BLaER1 treated with 17β-estradiol and CSF1 and Interleukin-3, amounts not matched to agents 10 nM and 100 nM (cell line): ENCODE data around the gene STAT3.
"Not testable (repeated sequence)": the region's sequence is repeated elsewhere in the genome, so short reads cannot be mapped to it uniquely, and the experiment has no call there.

ENCODE experiments used
- H3K27ac ChIP-seq, 11 experiments: shearing (Covaris generic); formaldehyde crosslinking; 2 replicates each; pipeline ENCODE4 v1.8.1; 2022
- H3K27me3 ChIP-seq, 11 experiments: shearing (Covaris generic); formaldehyde crosslinking; 2 replicates each; pipeline ENCODE4 v1.8.1; 2022
- H3K36me3 ChIP-seq, 11 experiments: shearing (Covaris generic); formaldehyde crosslinking; 2 replicates each; pipeline ENCODE4 v1.8.1; 2022
- H3K4me1 ChIP-seq, 10 experiments: shearing (Covaris generic); formaldehyde crosslinking; 2 replicates each; pipeline ENCODE4 v1.8.1; 2022
- H3K4me2 ChIP-seq, 11 experiments: shearing (Covaris generic); formaldehyde crosslinking; 2 replicates each; pipeline ENCODE4 v1.8.1; 2022
- H3K4me3 ChIP-seq, 10 experiments: shearing (Covaris generic); formaldehyde crosslinking; 2 replicates each; pipeline ENCODE4 v1.8.1; 2022
- H3K9ac ChIP-seq, 11 experiments: shearing (Covaris generic); formaldehyde crosslinking; 2 replicates each; pipeline ENCODE4 v1.8.1; 2022
- H3K9me3 ChIP-seq, 11 experiments: shearing (Covaris generic); formaldehyde crosslinking; replicated peaks in 1 of 11; 2 replicates each; pipeline ENCODE4 v1.8.1; 2022
- H4K20me1 ChIP-seq, 11 experiments: shearing (Covaris generic); formaldehyde crosslinking; 2 replicates each; pipeline ENCODE4 v1.8.1; 2022
- Cebpa-rat ChIP-seq, 11 experiments: shearing (Covaris generic); IDR thresholded peaks; 2 replicates each; pipeline ENCODE4 v1.8.1; 2022

The STAT3 gene

GRCh38 chr17:42405076-42405475, 16.8 kb upstream of the STAT3 start:
- Histone ChIP-seq H3K4me1 (peaks cover 0 to 50% (median 26%) of the 10 kb centered on the region in 10 experiments; a peak in 17 of 20 replicates), H3K27me3 (no peaks in the 10 kb centered on the region), H3K9ac (no peak overlapping the region), H3K4me2 (peak overlapping the region in 1 of 11 experiments; percentile 54; a peak in 3 of 22 replicates), H3K4me3 (no peak overlapping the region), H3K27ac (no peak overlapping the region), H3K36me3 (no peaks in the 10 kb centered on the region), H3K9me3 (no peaks in the 10 kb centered on the region), H4K20me1 (no peaks in the 10 kb centered on the region)
- no peak for TF ChIP-seq Cebpa-rat (IDR thresholded peaks at IDR 0.05)

GRCh38 chr17:42404326-42405055, 16.2 kb upstream of the STAT3 start:
- Histone ChIP-seq H3K27me3 (no peaks in the 10 kb centered on the region), H3K4me2 (peak overlapping the region in 3 of 11 experiments; percentile 45 to 54 (median 52); a peak in 6 of 22 replicates), H4K20me1 (no peaks in the 10 kb centered on the region), H3K36me3 (no peaks in the 10 kb centered on the region), H3K4me1 (peaks cover 0 to 48% (median 25%) of the 10 kb centered on the region in 10 experiments; a peak in 17 of 20 replicates), H3K9ac (peak overlapping the region in 1 of 11 experiments; percentile 45; a peak in 1 of 22 replicates), H3K27ac (no peak overlapping the region), H3K9me3 (no peaks in the 10 kb centered on the region), H3K4me3 (no peak overlapping the region)
- TF ChIP-seq Cebpa-rat (IDR thresholded peaks at IDR 0.05): no peak

- Histone ChIP-seq H3K27ac (no peak overlapping the region), H3K36me3 (no peaks in the 10 kb centered on the region), H3K27me3 (no peaks in the 10 kb centered on the region), H3K4me1 (peaks cover 0 to 40% (median 25%) of the 10 kb centered on the region in 10 experiments; a peak in 17 of 20 replicates), H3K4me2 (no peak overlapping the region), H3K4me3 (no peak overlapping the region), H3K9me3 (no peaks in the 10 kb centered on the region), H4K20me1 (no peaks in the 10 kb centered on the region), H3K9ac (no peak overlapping the region)
- no peak for TF ChIP-seq Cebpa-rat (IDR thresholded peaks at IDR 0.05)
These were observed 14.9 kb upstream of the STAT3 start for GRCh38 chr17:42403150-42403549.

GRCh38 chr17:42402117-42402516, 13.9 kb upstream of the STAT3 start:
- H3K27ac ChIP-seq: no peak overlapping the region
- no peaks in the 10 kb centered on the region for H4K20me1 ChIP-seq
- no peaks in the 10 kb centered on the region for H3K27me3 ChIP-seq
- H3K4me2 ChIP-seq: no peak overlapping the region
- H3K36me3 ChIP-seq: no peaks in the 10 kb centered on the region
- no peak overlapping the region for H3K9ac ChIP-seq
- H3K4me1 ChIP-seq: peaks cover 0 to 30% (median 19%) of the 10 kb centered on the region in 10 experiments; a peak in 17 of 20 replicates
- no peak for TF ChIP-seq Cebpa-rat (IDR thresholded peaks at IDR 0.05)
- H3K4me3 ChIP-seq: no peak overlapping the region
- no peaks in the 10 kb centered on the region for H3K9me3 ChIP-seq

GRCh38 chr17:42400844-42401375, 12.7 kb upstream of the STAT3 start:
- not testable (repeated sequence) for H3K9ac ChIP-seq, H3K36me3 ChIP-seq, H3K27ac ChIP-seq, H3K4me2 ChIP-seq, H4K20me1 ChIP-seq, H3K27me3 ChIP-seq, H3K9me3 ChIP-seq, H3K4me3 ChIP-seq
- H3K4me1 ChIP-seq: peaks cover 0 to 20% (median 7%) of the 10 kb centered on the region in 10 experiments; a peak in 11 of 20 replicates

GRCh38 chr17:42399948-42400843, 12.0 kb upstream of the STAT3 start:
- H3K9me3 ChIP-seq: no peaks in the 10 kb centered on the region
- no peaks in the 10 kb centered on the region for H4K20me1 ChIP-seq
- TF ChIP-seq Cebpa-rat (IDR thresholded peaks at IDR 0.05): no peak

GRCh38 chr17:42399121-42399520, 10.9 kb upstream of the STAT3 start:
- Histone ChIP-seq H3K27ac (no peak overlapping the region), H4K20me1 (no peaks in the 10 kb centered on the region)

More at GRCh38 chr17:42399948-42400843, 12.0 kb upstream of the STAT3 start:
- H3K4me1 ChIP-seq: peaks cover 0 to 20% (median 4%) of the 10 kb centered on the region in 10 experiments; a peak in 9 of 20 replicates
- H3K36me3 ChIP-seq: no peaks in the 10 kb centered on the region
- no peaks in the 10 kb centered on the region for H3K27me3 ChIP-seq
- H3K27ac ChIP-seq: no peak overlapping the region
- no peak overlapping the region for H3K9ac ChIP-seq
- H3K4me3 ChIP-seq: no peak overlapping the region
- peak overlapping the region in 3 of 11 experiments; percentile 6 to 53 (median 41); a peak in 5 of 22 replicates for H3K4me2 ChIP-seq

GRCh38 chr17:42395601-42396000, 7.4 kb upstream of the STAT3 start:
- not testable (repeated sequence) for H3K9me3 ChIP-seq, H3K4me1 ChIP-seq, H4K20me1 ChIP-seq, H3K4me3 ChIP-seq, H3K27me3 ChIP-seq, H3K4me2 ChIP-seq, H3K9ac ChIP-seq, H3K36me3 ChIP-seq, H3K27ac ChIP-seq

More at GRCh38 chr17:42399121-42399520, 10.9 kb upstream of the STAT3 start:
- TF ChIP-seq Cebpa-rat (IDR thresholded peaks at IDR 0.05): no peak
- no peaks in the 10 kb centered on the region for H3K9me3 ChIP-seq
- no peak overlapping the region for H3K9ac ChIP-seq
- H3K4me1 ChIP-seq: peaks cover 0 to 11% (median under 1%) of the 10 kb centered on the region in 10 experiments; a peak in 9 of 20 replicates
- H3K4me2 ChIP-seq: no peak overlapping the region
- H3K4me3 ChIP-seq: no peak overlapping the region
- no peaks in the 10 kb centered on the region for H3K27me3 ChIP-seq
- H3K36me3 ChIP-seq: no peaks in the 10 kb centered on the region

- H3K36me3 ChIP-seq: no peaks in the 10 kb centered on the region
- no peaks in the 10 kb centered on the region for H3K9me3 ChIP-seq
- H3K4me1 ChIP-seq: peaks cover 0 to 3% (median 0%) of the 10 kb centered on the region in 10 experiments; a peak in 7 of 20 replicates
- no peak overlapping the region for H3K4me2 ChIP-seq
- no peaks in the 10 kb centered on the region for H4K20me1 ChIP-seq
- no peak for TF ChIP-seq Cebpa-rat (IDR thresholded peaks at IDR 0.05)
- no peaks in the 10 kb centered on the region for H3K27me3 ChIP-seq
- H3K4me3 ChIP-seq: no peak overlapping the region
- H3K9ac ChIP-seq: no peak overlapping the region
- H3K27ac ChIP-seq: no peak overlapping the region
These were observed 6.6 kb upstream of the STAT3 start for GRCh38 chr17:42394838-42395237.
